Embryonic facial prominence (tissue), 1 donor: ENCODE measurements around the gene PARN.
"Not testable (repeated sequence)": the region's sequence is repeated elsewhere in the genome, so short reads cannot be mapped to it uniquely, and the experiment has no call there.

ENCODE experiments used
- DNase-seq: peaks from one replicate; pipeline ENCODE4 v3.0.0-alpha.2; 2016; ENCODE audit errors: extremely low spot score

Gene PARN

GRCh38 chr16:14574698-14575415, 55.2 kb downstream of the PARN start:
- DNase-seq, result not testable (repeated sequence)

DNA sequence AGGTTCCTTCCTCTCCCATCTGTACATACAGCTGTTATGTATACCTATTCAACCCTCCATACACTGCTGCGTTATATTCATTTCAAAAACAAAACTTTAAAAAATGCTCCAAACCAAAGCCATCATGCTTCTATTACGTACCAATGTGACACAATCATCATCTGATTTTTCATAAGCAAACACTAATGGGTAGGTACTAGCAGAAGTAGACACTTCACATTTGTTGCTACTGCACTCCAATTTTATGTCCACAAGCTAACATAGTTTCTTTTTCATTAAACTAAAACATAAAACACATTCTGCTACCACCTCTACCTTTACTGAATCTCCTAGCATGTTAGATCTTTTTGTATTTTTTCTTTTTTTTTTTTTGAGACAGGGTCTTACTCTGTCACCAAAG, 57.5 kb downstream of the PARN start:
- no peak for DNase-seq

GRCh38 chr16:14569213-14569612, 60.8 kb downstream of the PARN start:
- no peak for DNase-seq

DNA sequence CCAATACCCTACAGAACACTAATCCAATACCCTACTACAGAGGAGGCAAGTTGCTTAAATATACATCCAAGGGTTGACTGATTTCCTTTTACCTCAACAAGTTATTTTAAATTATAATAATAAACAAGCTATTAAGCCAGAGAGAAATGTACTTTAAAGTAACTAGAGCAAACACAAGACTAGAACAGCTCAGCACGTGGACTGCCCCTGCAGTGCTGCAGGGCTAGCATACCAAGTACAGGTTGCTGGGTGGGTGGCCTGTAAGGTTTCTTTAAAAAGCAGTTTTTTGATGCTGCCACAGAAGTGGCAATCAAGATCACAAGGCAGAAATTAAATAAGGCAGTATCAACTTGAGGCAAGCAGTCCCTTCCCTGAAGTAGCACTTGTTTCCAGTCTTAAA, 63.5 kb downstream of the PARN start:
- no peak for DNase-seq

GRCh38 chr16:14565688-14566025, 64.4 kb downstream of the PARN start:
- no peak for DNase-seq

DNA sequence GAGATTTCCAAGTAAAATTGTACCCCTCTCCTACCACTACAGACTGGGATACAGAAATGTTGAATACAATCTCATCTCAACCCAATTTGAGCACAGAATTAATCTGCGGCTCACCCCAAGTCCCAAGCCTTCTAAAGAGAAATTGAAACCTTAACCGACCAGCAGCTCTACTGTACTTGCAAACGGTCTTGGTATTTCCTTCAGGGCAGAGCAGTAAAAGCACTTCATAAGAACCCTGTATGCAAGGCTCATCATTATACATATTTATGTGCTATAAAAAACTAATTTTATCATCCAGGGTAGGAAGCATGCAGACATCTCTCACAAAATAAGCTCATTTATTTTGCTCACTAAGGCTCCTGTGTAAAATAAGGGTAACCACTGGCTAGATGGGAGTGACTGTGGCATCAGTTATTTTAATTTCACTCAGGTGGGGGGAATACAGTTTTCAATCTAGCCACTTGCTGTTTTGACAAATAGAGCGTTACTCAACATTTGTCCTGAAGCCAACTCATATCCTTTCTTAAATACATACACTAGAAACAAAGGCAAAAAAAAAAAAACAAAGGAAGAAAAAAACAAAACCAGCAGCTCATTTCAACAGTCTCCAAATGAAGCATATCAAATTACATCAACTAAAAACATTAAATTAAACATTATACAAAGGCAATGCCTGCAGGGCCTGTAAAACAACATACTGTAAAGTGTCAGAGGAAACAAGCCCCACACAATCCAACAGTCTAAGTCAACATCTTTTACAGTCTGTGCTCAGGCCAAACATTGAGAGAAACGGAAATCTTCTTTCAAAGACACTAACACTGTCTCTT, 65.0 kb downstream of the PARN start:
- DNase-seq, result no peak

- no peak for DNase-seq
Observed at GRCh38 chr16:14564323-14564722, 65.7 kb downstream of the PARN start.

- no peak for DNase-seq
Observed at GRCh38 chr16:14562691-14563491, 67.2 kb downstream of the PARN start.

- DNase-seq, result no peak
Observed at GRCh38 chr16:14560523-14560922, 69.5 kb downstream of the PARN start.

- no peak for DNase-seq
Observed at GRCh38 chr16:14559809-14560241, 70.2 kb downstream of the PARN start.

DNA sequence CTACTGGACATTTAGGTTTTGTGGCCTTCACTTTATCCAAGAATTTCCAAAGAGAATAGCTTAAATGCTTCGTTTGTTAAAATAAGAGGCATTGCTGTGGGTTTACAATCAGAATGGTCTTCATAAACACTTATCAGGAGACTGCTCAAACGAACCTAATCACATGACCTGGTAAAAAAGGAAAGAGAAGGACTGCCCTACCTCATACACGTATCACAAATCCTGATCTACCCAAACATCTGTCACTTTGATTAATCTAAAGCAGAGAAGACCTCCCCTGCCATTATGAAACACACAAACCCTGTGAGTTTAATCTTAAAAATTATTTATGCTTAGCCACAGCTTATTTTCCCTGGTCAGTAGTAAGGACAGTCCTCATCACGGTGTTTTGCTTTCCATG, 76.6 kb downstream of the PARN start:
- DNase-seq, result no peak

- DNase-seq, result no peak
Observed at GRCh38 chr16:14549789-14550153, 80.3 kb downstream of the PARN start.

DNA sequence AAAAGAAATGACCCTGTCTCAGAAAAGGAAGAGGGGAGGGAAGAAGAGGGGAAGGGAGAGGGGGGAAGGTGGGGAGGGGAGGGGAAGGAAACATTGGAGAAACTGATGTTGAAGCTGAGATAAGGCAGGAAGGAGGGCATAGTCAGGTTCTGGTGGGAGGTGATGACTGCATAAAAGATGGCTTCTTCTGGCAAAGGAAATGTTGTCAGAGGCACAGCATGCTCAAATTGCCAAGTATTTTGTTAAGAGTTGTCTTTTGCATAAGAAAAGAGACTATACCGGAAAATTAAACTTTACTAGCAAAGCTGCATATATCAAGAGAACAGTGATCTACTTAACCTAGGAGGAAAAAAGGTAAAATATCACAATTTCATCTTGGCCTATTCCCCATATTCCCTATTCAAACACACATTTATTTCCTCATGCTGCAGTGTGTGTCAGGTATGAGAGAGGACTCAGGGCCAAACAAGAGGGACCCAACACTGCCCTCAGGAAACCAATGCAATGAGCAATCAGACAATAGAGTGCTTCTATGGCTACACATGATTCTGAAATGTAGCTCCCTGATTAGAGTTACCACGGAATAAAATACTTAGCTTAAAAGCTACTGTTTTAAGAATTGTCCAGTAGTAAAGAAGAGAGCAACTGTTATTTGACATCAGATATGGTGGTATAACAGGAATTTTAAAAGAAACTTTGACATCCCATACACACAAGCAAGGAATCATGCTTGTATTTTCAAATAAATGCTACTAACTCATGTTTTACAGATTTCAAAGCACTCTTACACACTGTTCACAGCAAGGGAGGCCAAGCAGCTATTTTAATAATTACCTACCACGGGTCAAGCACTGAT, 80.9 kb downstream of the PARN start:
- no peak for DNase-seq

DNA sequence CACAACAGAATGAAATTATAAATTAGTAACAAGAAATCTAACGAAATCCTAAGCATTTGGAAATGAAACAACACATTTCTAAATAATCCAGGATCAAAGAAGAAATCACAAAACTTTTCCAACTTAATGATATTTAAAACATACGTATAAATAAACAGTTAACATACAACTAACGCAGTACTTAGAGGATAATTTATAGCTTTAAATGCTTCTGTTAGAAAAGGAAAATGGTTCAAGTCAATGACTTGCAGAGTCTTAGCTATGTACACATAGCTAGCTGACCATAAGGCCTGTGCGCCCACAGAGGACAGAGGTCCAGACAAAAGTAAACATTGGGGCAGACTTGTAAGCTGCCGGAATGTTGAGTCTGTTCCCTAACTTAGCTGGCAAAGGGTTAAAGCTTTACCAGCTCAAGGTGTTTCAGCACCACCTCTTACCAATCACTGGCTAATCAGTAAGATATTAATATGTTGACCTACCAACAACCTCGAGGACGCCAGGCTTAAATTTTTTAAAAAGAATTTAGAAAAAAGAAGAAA, 84.6 kb downstream of the PARN start:
- no peak for DNase-seq

GRCh38 chr16:14544846-14545245, 85.2 kb downstream of the PARN start:
- DNase-seq, result not testable (repeated sequence)

DNA sequence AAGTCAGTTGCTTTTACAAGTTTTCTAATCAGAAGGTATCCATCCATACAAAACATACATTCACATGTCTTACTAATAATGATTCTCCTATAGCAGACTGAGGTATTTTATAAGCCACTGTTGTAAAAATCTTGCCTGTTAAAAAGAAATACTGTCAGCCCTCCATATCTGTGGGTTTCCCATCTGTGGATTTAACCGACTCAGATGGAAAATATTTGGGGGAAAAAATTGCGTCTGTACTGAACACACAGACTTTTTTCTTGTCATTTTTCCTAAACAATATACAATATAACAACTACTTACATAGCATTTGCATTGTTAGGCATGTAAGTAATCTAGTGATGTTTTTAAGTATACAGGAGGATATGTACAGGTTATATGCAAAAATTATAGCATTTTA, 90.4 kb downstream of the PARN start:
- DNase-seq, result no peak

DNA sequence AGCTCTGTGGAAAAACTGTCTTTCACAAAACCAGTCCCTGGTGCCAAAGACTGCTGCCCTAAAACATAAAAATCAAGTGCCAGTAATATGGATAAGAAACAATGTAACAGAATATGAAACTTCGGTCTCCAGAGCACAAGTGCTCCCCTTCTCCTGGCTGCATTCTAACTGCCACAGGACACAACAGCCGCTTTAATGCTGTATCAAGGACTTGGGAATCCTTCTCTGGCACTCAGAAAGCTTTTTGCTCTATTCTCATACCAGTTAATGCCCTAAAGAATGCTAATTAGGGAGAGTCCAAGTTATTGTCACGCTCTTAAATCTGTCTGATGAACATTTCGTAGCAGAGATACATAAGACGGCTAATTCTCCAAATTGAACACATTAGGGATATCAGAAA, 90.9 kb downstream of the PARN start:
- no peak for DNase-seq

DNA sequence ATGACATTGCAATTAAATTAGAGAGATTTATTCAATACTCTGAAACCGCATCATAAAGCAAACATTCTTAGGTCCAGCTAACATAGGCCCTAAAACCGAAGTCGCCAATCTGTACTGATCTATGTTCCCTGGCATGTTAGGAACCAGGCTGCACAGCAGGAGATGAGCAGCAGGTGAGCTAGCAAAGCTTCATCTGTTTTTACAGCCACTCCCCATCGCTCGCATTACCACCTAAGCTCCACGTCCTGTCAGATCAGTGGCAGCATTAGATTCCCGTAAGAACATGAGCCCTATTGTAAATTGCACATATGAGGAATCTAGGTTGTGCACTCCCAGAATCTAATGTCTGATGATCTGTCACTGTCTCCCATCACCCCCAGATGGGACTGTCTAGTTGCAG, 91.5 kb downstream of the PARN start:
- DNase-seq, result no peak

- DNase-seq, result no peak
Observed at GRCh38 chr16:14531613-14532012, 98.4 kb downstream of the PARN start.

DNA sequence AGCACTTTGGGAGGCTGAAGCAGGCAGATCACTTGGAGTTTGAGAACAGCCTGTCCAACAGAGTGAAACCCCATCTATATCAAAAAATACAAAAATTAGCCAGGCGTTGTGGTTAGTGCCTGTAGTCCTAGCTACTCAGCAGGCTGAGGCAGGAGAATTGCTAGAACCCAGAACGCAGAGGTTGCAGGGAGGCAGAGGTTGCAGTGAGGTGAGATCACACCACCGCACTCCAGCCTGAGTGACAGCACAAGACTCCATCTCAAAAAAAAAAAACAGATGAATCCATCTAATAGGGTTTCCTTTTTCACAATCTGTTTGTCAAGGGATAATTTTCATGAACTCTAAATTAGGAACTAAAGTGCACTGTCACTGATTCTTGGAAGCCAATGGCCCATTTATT, 99.0 kb downstream of the PARN start:
- DNase-seq, result no peak

- DNase-seq, result no peak
Observed at GRCh38 chr16:14530046-14530445, 100.0 kb downstream of the PARN start.
